Aorta (tissue), 5 donors: Measurements from ENCODE around the gene UFSP2. TPM values are rescaled to one million over a fixed set of nuclear protein-coding genes. Genes with fewer than 3 reads are reported as not detected.

ENCODE experiments used
- ATAC-seq: fragments of 200-7000 bp; cut with Tn5 transposase; one replicate; pipeline ENCODE4 v1.9.1; 2022; ENCODE audit warnings: moderate library complexity; ENCODE audit not compliant: low FRiP score
- DNase-seq, 2 donors: peaks; one replicate each; pipeline ENCODE4 v3.0.0-alpha.2; 2020
- H3K27ac ChIP-seq, 2 donors: one replicate each; pipeline ENCODE4 v1.5.1; 2013; ENCODE audit warnings: low read length in 2 of 2, mild to moderate bottlenecking in 2 of 2, moderate library complexity in 2 of 2, control low read depth in 1 of 2, inconsistent platforms in 1 of 2, low read depth in 1 of 2
- H3K27me3 ChIP-seq, 2 donors: one replicate each; pipeline ENCODE4 v1.6.1; 2013; ENCODE audit warnings: control low read depth in 1 of 2, low read length in 1 of 2, mild to moderate bottlenecking in 1 of 2, moderate library complexity in 1 of 2; ENCODE audit not compliant: insufficient read depth in 2 of 2, control insufficient read depth in 1 of 2
- H3K36me3 ChIP-seq, 2 donors: one replicate each; pipeline ENCODE4 v1.6.1; 2013; ENCODE audit warnings: control low read depth in 1 of 2, low read length in 1 of 2, mild to moderate bottlenecking in 1 of 2; ENCODE audit not compliant: insufficient read depth in 2 of 2, control insufficient read depth in 1 of 2
- H3K4me1 ChIP-seq, 2 donors: one replicate each; pipeline ENCODE4 v1.6.1; 2013; ENCODE audit warnings: low read length in 2 of 2, control low read depth in 1 of 2, mild to moderate bottlenecking in 1 of 2, moderate library complexity in 1 of 2; ENCODE audit not compliant: insufficient read depth in 2 of 2, control insufficient read depth in 1 of 2
- H3K4me3 ChIP-seq, 2 donors: one replicate each; pipeline ENCODE4 v1.5.1; 2013; ENCODE audit warnings: low read length in 2 of 2, control low read depth in 1 of 2, mild to moderate bottlenecking in 1 of 2
- H3K9me3 ChIP-seq: one replicate; pipeline ENCODE4 v1.6.1; 2013; ENCODE audit warnings: mild to moderate bottlenecking, low read length; ENCODE audit not compliant: control insufficient read depth
- WGBS, 2 donors: extraction: QIAGEN DNeasy Blood & Tissue Kit; methylation state at CpG; one replicate each; pipeline ENCODE4 v1.1.7; 2013; 5-methylcytosine and 5-hydroxymethylcytosine counted together
- intact Hi-C, 2 donors: fragments of 100-400 bp; cut with DNase I; formaldehyde crosslinking; loops; one replicate each; pipeline versions ENCODE4 v1.14.2 to v1.15.0; 2022
- polyA plus RNA-seq, 2 donors: library from polyadenylated mRNA; stranded (reverse); fragments of 200-250 nt; gene quantifications; one replicate each; pipeline ENCODE4 v1.2.3, GENCODE V29; 2013
- total RNA-seq, 2 donors: library from RNA; stranded (reverse); fragmentation: NEBNext Ultra II Directional; extraction: Animal tissue kit (Norgen Biotek cat#: 25700); gene quantifications; one replicate each; pipeline ENCODE4 v1.2.1, GENCODE V29; 2021
- donor health status: healthy with polysubstance abuse.
- donor health status: Bipolar disorder and iron deficiency.
- donor health status: DM: no; HTN: no; CAD: no.
- donor health status: DM: no; HTN: no; CAD: no.
- donor health status: DM: yes; HTN: yes; CAD: no.

UFSP2 gene
- total and polyA plus RNA-seq, 4 donors, result 29.5 to 46.5 (median 38.7) TPM

GRCh38 chr4:185359767-185360446, 65.9 kb downstream of the UFSP2 start:
- Histone ChIP-seq H3K4me3 (no peak overlapping the region), H3K4me1 (peaks cover 6 to 7% of the 10 kb centered on the region in 2 donors), H3K27me3 (no peaks in the 10 kb centered on the region), H3K27ac (peak overlapping the region; percentile 68 to 95), H3K36me3 (no peaks in the 10 kb centered on the region), H3K9me3 (no peaks in the 10 kb centered on the region)
- intact Hi-C loops, result loop anchor here (2.0 to 5.0 kb wide), 2 partner anchors 37 kb away; partner anchors contain the start of genes ANKRD37 (in 2 of the 2) and LRP2BP (in 1 of the 2)
- 50 to 54% methylated on average over 8 of the region's 8 CpGs for WGBS, 2 donors
- no peak for DNase-seq
- no peak for ATAC-seq

- H3K4me1 ChIP-seq, result peaks cover 6 to 7% of the 10 kb centered on the region in 2 donors
- peaks cover 0 to 3% of the 10 kb centered on the region in 2 donors for H3K36me3 ChIP-seq
These were observed 66.8 kb downstream of the UFSP2 start for GRCh38 chr4:185358959-185359358.

GRCh38 chr4:185358514-185358913, 67.2 kb downstream of the UFSP2 start:
- 4 to 9% methylated on average over 4 of the region's 4 CpGs for WGBS, 2 donors
- peak in 1 of 2 donors; percentile 59 for DNase-seq
- ATAC-seq, result peak; percentile 57
- intact Hi-C loops, result loop anchor here (2.0 to 5.0 kb wide), 2 partner anchors 38 to 39 kb away; partner anchors contain the start of genes ANKRD37 (in 2 of the 2) and LRP2BP (in 1 of the 2)
- Histone ChIP-seq H3K9me3 (no peaks in the 10 kb centered on the region), H3K27ac (peak overlapping the region; percentile 80 to 93), H3K36me3 (peaks cover 0 to 3% of the 10 kb centered on the region in 2 donors), H3K27me3 (no peaks in the 10 kb centered on the region), H3K4me3 (no peak overlapping the region), H3K4me1 (peaks cover 6 to 7% of the 10 kb centered on the region in 2 donors)

More at GRCh38 chr4:185358959-185359358, 66.8 kb downstream of the UFSP2 start:
- H3K27ac ChIP-seq, result peak overlapping the region; percentile 68 to 95
- DNase-seq (no peak), ATAC-seq (peak; percentile 17)
- 1 to 8% methylated on average over 4 of the region's 4 CpGs for WGBS, 2 donors
- intact Hi-C loops, result loop anchor here (2.0 to 5.0 kb wide), 2 partner anchors 38 kb away; partner anchors contain the start of genes ANKRD37 (in 2 of the 2) and LRP2BP (in 1 of the 2)
- no peak overlapping the region for H3K4me3 ChIP-seq
- no peaks in the 10 kb centered on the region for H3K27me3 ChIP-seq
- no peaks in the 10 kb centered on the region for H3K9me3 ChIP-seq

- Histone ChIP-seq H3K27ac (peak overlapping the region; percentile 79 to 93), H3K4me3 (no peak overlapping the region), H3K4me1 (peaks cover 6 to 7% of the 10 kb centered on the region in 2 donors), H3K9me3 (no peaks in the 10 kb centered on the region), H3K27me3 (no peaks in the 10 kb centered on the region), H3K36me3 (peaks cover 0 to 3% of the 10 kb centered on the region in 2 donors)
- DNase-seq (no peak), ATAC-seq (no peak)
- 39 to 40% methylated on average over 7 of the region's 7 CpGs for WGBS, 2 donors
- intact Hi-C loops, result loop anchor here (2.0 to 5.0 kb wide), 2 partner anchors 39 kb away; partner anchors contain the start of genes ANKRD37 (in 2 of the 2) and LRP2BP (in 1 of the 2)
These were observed 67.9 kb downstream of the UFSP2 start for GRCh38 chr4:185357733-185358440.

GRCh38 chr4:185357211-185357610, 68.6 kb downstream of the UFSP2 start:
- 40 to 46% methylated on average over 5 of the region's 5 CpGs for WGBS, 2 donors
- Histone ChIP-seq H3K36me3 (peaks cover 0 to 6% of the 10 kb centered on the region in 2 donors), H3K9me3 (no peaks in the 10 kb centered on the region), H3K4me1 (peaks cover 6 to 7% of the 10 kb centered on the region in 2 donors), H3K4me3 (no peak overlapping the region), H3K27me3 (no peaks in the 10 kb centered on the region), H3K27ac (peak overlapping the region; percentile 85 to 93)
- DNase-seq, result no peak
- ATAC-seq, result peak; percentile 38
- intact Hi-C loops, result loop anchor here in 1 of 2 donors (5.0 kb wide), 1 partner anchor 40 kb away; the partner anchor contains the start of genes ANKRD37 and LRP2BP

GRCh38 chr4:185352741-185353140, 73.0 kb downstream of the UFSP2 start:
- DNase-seq (no peak), ATAC-seq (no peak)
- Histone ChIP-seq H3K4me1 (peaks cover 0 to 4% of the 10 kb centered on the region in 2 donors), H3K27ac (peak overlapping the region in 1 of 2 donors; percentile 28), H3K9me3 (no peaks in the 10 kb centered on the region), H3K27me3 (no peaks in the 10 kb centered on the region), H3K36me3 (peaks cover 3 to 6% of the 10 kb centered on the region in 2 donors), H3K4me3 (no peak overlapping the region)
- intact Hi-C loops, result no loop called here
- 97 to 100% methylated on average over 2 of the region's 2 CpGs for WGBS, 2 donors

- 84 to 87% methylated on average over 7 of the region's 7 CpGs for WGBS, 2 donors
- H3K36me3 ChIP-seq, result peaks cover 3 to 6% of the 10 kb centered on the region in 2 donors
- no peaks in the 10 kb centered on the region for H3K9me3 ChIP-seq
- intact Hi-C loops, result no loop called here
- no peak overlapping the region for H3K4me3 ChIP-seq
- no peaks in the 10 kb centered on the region for H3K27me3 ChIP-seq
- DNase-seq (no peak), ATAC-seq (no peak)
- H3K27ac ChIP-seq, result no peak overlapping the region
- peaks cover 0 to under 1% of the 10 kb centered on the region in 2 donors for H3K4me1 ChIP-seq
These were observed 73.6 kb downstream of the UFSP2 start for GRCh38 chr4:185352202-185352601.

GRCh38 chr4:185351691-185352090, 74.1 kb downstream of the UFSP2 start:
- Histone ChIP-seq H3K4me3 (no peak overlapping the region), H3K27me3 (no peaks in the 10 kb centered on the region), H3K4me1 (peaks cover under 1 to 5% of the 10 kb centered on the region in 2 donors), H3K27ac (no peak overlapping the region), H3K9me3 (no peaks in the 10 kb centered on the region), H3K36me3 (peaks cover 5 to 6% of the 10 kb centered on the region in 2 donors)
- no peak for ATAC-seq
- WGBS, 2 donors, result 84 to 91% methylated on average over 13 of the region's 13 CpGs
- intact Hi-C loops, result no loop called here
- DNase-seq, result no peak
